Mucosa of rectum (tissue), 2 donors: ENCODE data around the gene MAGEA9.
A peak's percentile ranks its signal among the peaks of the same experiment; 100 is the strongest.
"Not testable (repeated sequence)": the region's sequence is repeated elsewhere in the genome, so short reads cannot be mapped to it uniquely, and the experiment has no call there.

Experiments used
- H3K27ac ChIP-seq, 2 donors: one replicate each; pipeline ENCODE4 v1.7.0; 2013; ENCODE audit warnings: inconsistent platforms in 2 of 2, low read depth in 2 of 2, low read length in 2 of 2
- H3K27me3 ChIP-seq, 2 donors: one replicate each; pipeline ENCODE4 v1.7.0; 2013; ENCODE audit warnings: low read length in 2 of 2; ENCODE audit not compliant: control insufficient read depth in 2 of 2, insufficient read depth in 2 of 2
- H3K36me3 ChIP-seq, 2 donors: one replicate each; pipeline ENCODE4 v1.7.0; 2013; ENCODE audit warnings: low read length in 2 of 2; ENCODE audit not compliant: control insufficient read depth in 2 of 2, insufficient read depth in 2 of 2
- H3K4me1 ChIP-seq, 2 donors: one replicate each; pipeline ENCODE4 v1.7.0; 2013; ENCODE audit warnings: low read length in 2 of 2, mild to moderate bottlenecking in 1 of 2; ENCODE audit not compliant: control insufficient read depth in 2 of 2, insufficient read depth in 2 of 2
- H3K4me3 ChIP-seq, 2 donors: one replicate each; pipeline ENCODE4 v1.7.0; 2013; ENCODE audit warnings: low read length in 2 of 2
- H3K9ac ChIP-seq, 2 donors: one replicate each; pipeline ENCODE4 v1.7.0; 2013; ENCODE audit warnings: low read length in 2 of 2, low read depth in 1 of 2, mild to moderate bottlenecking in 1 of 2
- H3K9me3 ChIP-seq, 2 donors: one replicate each; pipeline ENCODE4 v1.7.0; 2013; ENCODE audit warnings: low read length in 2 of 2; ENCODE audit not compliant: control insufficient read depth in 2 of 2
- donor health status: healthy.
- donor health status: Normal muscosa, but diverticular disease.

The MAGEA9 gene

GRCh38 chrX:149807747-149808458, 26.2 kb downstream of the MAGEA9 start:
- no peaks in the 10 kb centered on the region for H3K9me3 ChIP-seq
- H3K27me3 ChIP-seq, result peaks cover 0 to 2% of the 10 kb centered on the region in 2 donors
- no peak overlapping the region for H3K9ac ChIP-seq
- H3K36me3 ChIP-seq, result no peaks in the 10 kb centered on the region
- no peak overlapping the region for H3K4me3 ChIP-seq
- no peaks in the 10 kb centered on the region for H3K4me1 ChIP-seq
- H3K27ac ChIP-seq, result no peak overlapping the region

GRCh38 chrX:149818652-149819051, 36.9 kb downstream of the MAGEA9 start:
- no peak overlapping the region for H3K9ac ChIP-seq
- peaks cover 2 to 4% of the 10 kb centered on the region in 2 donors for H3K27me3 ChIP-seq
- H3K4me3 ChIP-seq, result no peak overlapping the region
- no peaks in the 10 kb centered on the region for H3K36me3 ChIP-seq
- no peaks in the 10 kb centered on the region for H3K4me1 ChIP-seq
- no peaks in the 10 kb centered on the region for H3K9me3 ChIP-seq
- H3K27ac ChIP-seq, result no peak overlapping the region

DNA sequence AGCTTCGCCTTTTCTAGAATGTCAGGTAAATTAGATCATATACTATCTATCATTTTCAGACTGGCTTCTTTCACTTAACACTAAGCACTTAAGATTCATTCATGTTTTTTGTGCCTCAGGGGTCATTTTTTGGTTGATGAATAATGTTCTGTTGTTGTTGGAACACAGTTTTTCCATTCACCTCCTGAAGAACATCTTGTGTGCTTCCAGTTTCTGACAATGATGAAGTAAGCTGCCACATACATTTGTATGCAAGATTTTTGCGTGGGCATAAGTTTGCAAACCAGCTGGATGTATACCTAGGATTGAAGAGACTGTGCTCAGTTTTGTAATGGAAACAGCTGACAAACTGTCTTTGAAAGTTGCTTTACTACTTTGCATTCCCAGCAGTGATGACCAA, 37.6 kb downstream of the MAGEA9 start:
- Histone ChIP-seq H3K27ac (no peak overlapping the region), H3K4me3 (no peak overlapping the region), H3K4me1 (no peaks in the 10 kb centered on the region), H3K9ac (no peak overlapping the region), H3K9me3 (no peaks in the 10 kb centered on the region), H3K36me3 (no peaks in the 10 kb centered on the region), H3K27me3 (peaks cover 0 to 2% of the 10 kb centered on the region in 2 donors)

DNA sequence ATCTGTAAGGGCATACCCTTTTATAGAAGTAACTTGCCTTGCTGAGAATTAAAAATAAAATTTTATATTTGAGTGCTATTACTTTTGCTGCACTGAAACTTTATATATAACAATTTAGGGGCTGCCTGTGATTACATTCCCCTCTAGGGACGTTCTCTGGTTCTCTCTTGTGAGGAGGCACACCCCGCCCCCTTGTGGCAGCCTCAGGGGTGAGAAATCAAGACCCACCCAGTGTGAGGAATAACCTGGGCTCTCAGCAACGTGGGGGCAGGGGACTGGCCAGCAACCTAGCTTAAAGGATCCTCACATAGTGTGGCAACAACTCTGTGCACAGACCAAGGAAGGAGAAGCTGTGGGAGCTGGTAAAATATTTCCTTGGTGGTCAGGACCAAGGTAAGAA, 43.7 kb downstream of the MAGEA9 start:
- H3K27me3 ChIP-seq, result no peaks in the 10 kb centered on the region
- H3K9ac ChIP-seq, result no peak overlapping the region
- no peaks in the 10 kb centered on the region for H3K9me3 ChIP-seq
- no peaks in the 10 kb centered on the region for H3K4me1 ChIP-seq
- no peak overlapping the region for H3K27ac ChIP-seq
- H3K4me3 ChIP-seq, result no peak overlapping the region
- H3K36me3 ChIP-seq, result no peaks in the 10 kb centered on the region

GRCh38 chrX:149827254-149827653, 45.5 kb downstream of the MAGEA9 start:
- Histone ChIP-seq H3K27ac (no peak overlapping the region), H3K27me3 (no peaks in the 10 kb centered on the region), H3K9ac (no peak overlapping the region), H3K36me3 (no peaks in the 10 kb centered on the region), H3K9me3 (no peaks in the 10 kb centered on the region), H3K4me3 (no peak overlapping the region), H3K4me1 (no peaks in the 10 kb centered on the region)

DNA sequence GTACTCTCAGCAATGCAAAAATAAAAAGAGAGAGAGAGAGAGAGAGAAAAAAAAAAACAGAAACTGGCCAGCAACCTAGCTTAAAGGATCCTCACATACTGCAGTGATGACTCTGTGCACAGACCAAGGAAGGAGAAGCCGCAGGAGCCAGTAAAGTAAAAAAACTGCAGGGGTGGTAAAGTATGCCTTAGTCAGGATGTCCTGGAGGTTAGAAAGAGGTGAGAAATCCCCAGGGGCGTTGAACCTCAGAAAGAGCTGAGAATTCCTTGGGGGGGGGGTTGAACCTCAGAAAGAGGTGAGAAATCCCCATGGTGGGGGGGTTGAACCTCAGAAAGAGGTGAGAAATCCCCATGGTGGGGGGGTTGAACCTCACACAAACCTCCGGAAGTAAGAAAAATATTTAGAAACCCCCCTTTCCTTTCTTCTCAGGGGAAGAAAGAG, 48.0 kb downstream of the MAGEA9 start:
- Histone ChIP-seq H3K36me3 (no peaks in the 10 kb centered on the region), H3K9ac (no peak overlapping the region), H3K27ac (no peak overlapping the region), H3K4me3 (no peak overlapping the region), H3K9me3 (no peaks in the 10 kb centered on the region), H3K4me1 (no peaks in the 10 kb centered on the region), H3K27me3 (no peaks in the 10 kb centered on the region)

GRCh38 chrX:149830192-149830873, 48.6 kb downstream of the MAGEA9 start:
- peak overlapping the region in 1 of 2 donors; percentile 13 for H3K4me3 ChIP-seq
- H3K9ac ChIP-seq, result no peak overlapping the region
- H3K4me1 ChIP-seq, result no peaks in the 10 kb centered on the region
- no peak overlapping the region for H3K27ac ChIP-seq
- no peaks in the 10 kb centered on the region for H3K9me3 ChIP-seq
- H3K36me3 ChIP-seq, result no peaks in the 10 kb centered on the region
- H3K27me3 ChIP-seq, result no peaks in the 10 kb centered on the region

- Histone ChIP-seq H3K27me3 (no peaks in the 10 kb centered on the region), H3K9ac (no peak overlapping the region), H3K4me1 (no peaks in the 10 kb centered on the region), H3K4me3 (no peak overlapping the region), H3K27ac (no peak overlapping the region), H3K36me3 (no peaks in the 10 kb centered on the region), H3K9me3 (no peaks in the 10 kb centered on the region)
These were observed 49.7 kb downstream of the MAGEA9 start for GRCh38 chrX:149831473-149831872.

DNA sequence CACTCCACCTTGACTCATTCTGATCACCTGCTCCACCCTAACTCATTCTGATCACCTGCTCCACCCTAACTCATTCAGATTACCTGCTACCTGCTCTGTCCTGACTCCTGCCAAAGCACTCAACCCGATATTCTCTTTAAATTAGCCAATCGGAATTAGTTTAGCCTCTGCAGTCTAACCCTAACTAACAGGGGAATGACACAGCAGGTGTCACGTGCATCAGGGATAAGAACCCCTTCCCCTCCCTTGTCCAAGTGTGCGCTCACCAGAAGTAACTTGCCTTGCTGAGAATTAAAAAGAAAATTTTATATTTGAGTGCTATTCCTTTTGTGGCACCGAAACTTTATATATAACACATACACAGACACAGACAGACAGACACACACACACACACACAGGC, 55.0 kb downstream of the MAGEA9 start:
- not testable (repeated sequence) for H3K27me3 ChIP-seq, H3K4me1 ChIP-seq, H3K9me3 ChIP-seq, H3K4me3 ChIP-seq, H3K9ac ChIP-seq, H3K36me3 ChIP-seq, H3K27ac ChIP-seq

- Histone ChIP-seq H3K9me3 (no peaks in the 10 kb centered on the region), H3K36me3 (no peaks in the 10 kb centered on the region), H3K27me3 (no peaks in the 10 kb centered on the region), H3K27ac (no peak overlapping the region), H3K4me3 (no peak overlapping the region), H3K9ac (no peak overlapping the region), H3K4me1 (no peaks in the 10 kb centered on the region)
These were observed 55.4 kb downstream of the MAGEA9 start for GRCh38 chrX:149837167-149837566.
